DMS153 (cell line): ENCODE results near the gene FOXJ1.

Source experiments
- DNase-seq: peaks from one replicate; lab custom pipeline; 2025; lab: John Stamatoyannopoulos, UW

The FOXJ1 gene

DNA sequence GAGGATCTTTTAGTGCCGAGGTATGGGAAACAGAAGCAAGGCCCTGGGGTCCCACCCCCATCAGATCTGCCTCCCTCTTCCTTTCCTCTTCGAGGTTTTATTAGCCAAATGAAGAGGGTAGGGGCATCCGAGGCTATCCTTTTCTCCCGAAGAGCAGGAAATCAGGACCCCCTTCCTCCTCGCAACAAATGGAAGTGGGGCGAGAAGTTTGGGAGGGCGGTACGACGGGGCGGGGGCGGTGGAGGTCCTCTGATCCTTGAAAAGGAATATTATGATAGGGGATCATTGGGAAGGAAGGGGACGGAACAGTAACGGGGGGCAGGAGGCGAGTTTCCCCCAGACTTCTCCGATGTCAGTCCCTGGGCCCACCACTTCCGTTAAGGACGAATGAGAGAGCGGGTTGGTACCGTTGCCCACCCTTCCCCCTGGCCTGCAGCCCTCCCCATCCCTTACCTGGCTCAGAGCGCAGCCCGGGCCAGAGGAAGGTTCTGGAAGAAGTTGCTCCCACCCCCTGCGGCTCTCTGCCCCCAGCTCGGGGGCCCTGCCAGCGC, 309 bp downstream of the FOXJ1 start:
- no peak for DNase-seq

DNA sequence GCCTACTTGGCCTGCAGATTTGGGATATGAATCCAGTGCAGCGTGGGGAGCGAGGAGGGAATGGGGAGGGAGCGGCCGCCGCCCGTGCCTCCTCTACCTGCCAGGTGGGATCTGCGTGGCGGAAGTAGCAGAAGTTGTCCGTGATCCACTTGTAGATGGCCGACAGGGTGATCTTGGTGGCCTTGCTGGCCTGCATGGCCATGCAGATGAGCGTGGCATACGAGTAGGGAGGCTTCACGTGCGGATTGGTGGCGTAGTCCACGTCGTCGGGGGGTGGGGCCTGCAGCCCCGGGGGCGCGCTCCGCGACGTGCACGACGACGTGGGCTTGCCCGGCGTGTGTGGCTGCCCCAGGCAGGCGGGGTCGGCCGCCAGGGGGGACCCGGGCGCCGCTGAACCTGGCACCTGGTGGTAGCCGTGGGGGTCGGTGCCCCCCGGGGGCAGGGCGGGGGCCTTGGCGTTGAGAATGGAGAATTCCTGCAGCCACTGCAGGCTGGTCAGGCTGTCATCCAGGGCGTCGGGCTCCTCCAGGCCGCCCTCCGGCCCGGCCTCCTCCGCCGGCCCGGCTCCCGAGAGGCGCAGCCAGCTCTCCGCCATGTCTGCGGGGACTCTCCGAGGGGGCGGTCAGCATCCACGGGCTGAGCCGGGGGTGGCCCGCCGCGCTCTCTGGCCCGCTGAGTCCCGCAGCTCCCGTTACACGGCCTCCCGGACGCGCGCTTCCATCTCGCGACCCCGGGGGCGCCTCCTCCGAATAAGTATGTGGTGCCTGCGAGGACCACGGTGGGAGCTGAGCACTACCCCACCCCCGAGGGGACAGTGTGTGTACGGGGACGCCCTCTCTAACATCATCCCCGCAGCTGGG, 1.0 kb downstream of the FOXJ1 start:
- peak; percentile 68 for DNase-seq

DNA sequence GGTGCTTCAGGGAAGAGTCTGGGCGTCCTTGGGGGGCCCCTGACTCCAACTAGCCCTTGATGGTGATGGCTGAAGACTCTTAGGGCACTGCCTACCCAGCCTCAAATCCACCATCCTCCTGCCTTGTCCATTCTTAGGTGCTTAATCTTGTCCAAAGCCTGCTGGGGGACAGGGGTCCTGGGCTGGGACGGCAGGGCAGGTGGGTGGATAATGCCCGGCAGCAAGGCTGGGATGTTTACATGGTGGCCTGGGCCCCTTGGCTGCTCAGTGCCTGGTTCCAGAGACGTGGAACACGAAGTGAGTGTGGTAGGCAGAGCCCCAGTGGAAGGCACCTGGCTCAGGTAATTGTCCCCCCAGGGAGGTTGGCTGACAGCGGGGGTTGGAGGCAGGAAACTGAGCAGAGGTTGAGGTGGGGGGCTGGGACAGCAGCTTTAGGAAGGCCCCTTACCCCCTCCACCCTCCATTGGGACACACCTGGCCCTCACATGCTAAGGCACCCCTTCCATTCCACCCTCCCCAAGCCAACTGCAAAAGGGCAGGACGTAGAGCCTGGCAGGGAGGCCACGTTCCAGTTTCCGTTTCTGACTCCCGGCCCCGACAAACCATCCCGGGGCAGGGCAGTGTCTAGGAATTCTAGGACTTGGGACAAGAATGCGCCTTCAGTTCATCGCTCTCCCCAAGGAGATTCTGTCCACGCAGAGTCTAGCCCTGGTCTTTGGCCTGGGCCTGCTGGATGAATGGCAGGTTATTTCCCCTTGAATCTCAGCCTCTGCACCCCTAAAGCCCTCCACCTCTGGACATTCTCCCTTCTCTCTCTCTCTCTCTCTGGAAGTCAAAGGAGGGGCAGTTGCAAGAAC, 1.9 kb downstream of the FOXJ1 start:
- DNase-seq, result no peak

DNA sequence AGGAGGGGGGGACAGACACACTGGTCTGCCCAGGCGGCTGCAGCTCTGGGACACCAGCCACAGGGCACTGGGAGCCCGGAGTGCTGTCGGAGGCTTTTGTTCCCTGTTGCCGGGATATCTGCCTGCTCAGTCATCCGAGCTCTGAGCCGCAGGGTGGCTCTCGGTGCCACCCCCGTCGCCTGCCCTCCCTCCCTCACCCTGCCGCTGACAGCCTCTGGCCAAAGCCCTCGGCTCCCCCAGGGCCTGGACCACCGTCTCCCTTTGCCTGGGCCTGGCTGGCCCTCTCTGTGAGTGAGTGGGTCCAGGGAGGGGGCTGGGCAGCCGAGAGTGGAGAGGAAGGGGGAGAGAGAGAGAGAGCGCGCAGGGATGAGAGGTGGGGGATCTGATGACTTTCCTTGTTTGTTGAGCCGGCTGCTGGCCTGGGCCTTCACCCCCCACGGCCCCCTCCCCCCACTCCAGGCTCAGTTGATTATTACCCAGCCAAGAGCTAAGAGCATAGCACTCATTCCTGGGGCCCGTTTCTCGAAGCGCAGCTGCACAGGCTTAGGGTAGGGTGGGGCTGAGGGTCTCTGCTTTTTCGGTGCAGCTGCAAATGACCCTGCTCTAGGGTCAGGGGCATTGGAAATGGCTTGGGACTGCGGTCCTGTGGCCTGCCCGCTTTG, 2.7 kb downstream of the FOXJ1 start:
- no peak for DNase-seq

DNA sequence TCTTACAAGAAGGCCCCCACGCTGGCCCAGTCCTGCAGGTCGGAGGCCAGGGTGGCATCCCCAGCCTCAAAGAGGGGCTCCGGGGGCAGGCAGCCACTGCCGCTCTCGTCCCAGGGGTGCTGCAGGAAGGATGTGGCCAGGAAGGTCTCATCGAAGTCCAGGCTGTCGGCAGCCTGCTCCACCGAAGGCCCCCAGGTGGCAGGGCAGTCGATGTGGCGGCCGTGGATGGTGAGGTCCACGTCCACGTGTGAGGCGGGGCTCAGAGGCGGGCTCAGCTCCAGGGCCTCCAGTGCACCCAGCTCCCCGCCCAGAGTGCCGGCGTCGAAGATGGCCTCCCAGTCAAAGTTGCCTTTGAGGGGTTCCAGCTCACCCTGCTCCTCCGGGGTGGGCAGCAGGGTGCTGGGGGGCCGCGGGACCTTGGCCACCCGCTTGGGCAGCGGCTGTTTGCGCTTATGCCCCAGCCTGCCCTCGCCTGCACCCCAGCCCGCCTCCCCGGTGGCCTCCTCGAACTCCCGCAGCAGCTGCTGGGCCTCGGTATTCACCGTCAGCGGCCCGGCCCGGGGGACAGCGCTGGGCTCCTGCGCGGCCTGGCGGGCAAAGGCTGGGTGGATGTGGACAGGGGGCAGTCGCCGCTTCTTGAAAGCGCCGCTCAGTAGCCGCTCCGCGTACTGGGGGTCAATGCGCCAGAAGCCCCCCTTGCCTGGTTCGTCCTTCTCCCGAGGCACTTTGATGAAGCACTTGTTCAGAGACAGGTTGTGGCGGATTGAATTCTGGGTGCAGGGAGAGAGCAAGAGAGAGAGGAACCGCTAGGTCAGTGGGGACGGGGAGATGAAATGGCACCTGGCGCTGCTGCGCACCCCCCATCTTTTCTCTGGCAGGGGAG, 3.5 kb downstream of the FOXJ1 start:
- DNase-seq, result no peak

DNA sequence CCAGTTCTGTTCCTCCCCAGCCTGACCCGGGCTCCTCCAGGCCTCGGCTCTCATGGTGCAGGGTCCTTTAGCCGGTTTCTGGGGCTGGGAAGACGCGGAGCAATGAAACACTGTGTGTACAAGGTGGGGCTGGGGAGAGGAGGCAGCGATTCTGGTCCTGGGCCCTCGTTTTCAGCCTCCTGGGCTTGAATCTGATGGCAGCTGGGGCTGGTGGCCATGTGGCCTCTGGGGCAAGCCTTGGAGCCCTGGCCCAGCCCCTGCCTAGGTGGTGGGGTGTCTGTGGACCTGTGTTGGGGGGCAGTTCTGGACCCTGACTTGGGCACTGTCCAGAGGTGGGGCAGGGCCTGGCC, 4.1 kb downstream of the FOXJ1 start:
- no peak for DNase-seq

DNA sequence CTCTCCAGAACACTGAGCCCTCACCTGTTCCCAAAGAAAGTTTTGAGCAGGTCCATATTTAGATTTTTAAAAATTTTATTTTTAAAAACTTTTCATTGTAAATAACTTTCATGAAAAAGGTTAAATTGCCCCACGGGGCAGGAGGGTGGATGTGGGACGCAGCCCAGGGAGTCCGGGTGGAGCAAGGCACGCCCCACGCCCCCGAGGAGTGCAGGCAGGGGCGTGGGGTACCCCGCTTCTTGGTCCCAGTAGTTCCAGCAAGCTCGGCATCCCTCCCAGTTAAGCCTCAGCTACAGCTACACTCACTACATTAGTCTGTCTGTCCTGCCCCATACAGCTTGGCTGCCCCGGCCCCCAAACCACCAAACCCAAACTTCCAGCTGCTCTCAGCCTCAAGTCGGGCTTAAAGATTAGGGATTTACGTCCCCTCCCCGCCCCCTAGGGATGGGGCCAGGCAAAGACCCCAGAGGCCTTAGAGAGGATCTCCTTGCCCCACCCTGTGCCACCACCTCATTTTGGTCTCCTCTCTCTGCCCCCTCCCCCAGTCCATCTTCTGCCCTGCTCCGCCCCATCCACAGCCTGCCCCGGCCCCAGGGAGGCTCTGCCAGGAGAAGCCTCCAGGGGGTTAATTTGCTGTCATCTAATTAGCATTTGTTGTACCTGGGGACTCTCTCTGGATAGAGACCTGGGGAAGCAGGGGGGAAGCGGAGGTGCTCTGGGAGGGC, 4.6 kb downstream of the FOXJ1 start:
- no peak for DNase-seq

DNA sequence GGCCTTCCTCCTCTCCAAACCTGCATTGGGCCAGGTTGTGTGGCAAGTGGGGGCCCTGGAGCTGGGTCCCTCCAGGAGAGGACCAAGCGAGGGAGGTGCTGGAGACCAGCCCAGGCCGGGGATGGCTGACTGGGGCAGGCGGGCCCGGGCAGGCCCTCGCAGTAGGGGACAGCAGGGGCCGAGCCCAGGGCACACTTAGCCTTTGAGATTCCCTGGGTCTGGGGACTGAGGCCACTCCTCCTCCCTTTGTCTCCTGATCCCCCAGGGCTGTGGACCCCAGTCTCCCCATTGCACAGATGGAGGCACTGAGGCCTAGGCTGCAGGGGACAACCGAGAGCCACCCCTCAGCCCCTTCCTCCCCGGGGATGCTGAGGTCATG, 5.2 kb downstream of the FOXJ1 start:
- DNase-seq, result no peak

DNA sequence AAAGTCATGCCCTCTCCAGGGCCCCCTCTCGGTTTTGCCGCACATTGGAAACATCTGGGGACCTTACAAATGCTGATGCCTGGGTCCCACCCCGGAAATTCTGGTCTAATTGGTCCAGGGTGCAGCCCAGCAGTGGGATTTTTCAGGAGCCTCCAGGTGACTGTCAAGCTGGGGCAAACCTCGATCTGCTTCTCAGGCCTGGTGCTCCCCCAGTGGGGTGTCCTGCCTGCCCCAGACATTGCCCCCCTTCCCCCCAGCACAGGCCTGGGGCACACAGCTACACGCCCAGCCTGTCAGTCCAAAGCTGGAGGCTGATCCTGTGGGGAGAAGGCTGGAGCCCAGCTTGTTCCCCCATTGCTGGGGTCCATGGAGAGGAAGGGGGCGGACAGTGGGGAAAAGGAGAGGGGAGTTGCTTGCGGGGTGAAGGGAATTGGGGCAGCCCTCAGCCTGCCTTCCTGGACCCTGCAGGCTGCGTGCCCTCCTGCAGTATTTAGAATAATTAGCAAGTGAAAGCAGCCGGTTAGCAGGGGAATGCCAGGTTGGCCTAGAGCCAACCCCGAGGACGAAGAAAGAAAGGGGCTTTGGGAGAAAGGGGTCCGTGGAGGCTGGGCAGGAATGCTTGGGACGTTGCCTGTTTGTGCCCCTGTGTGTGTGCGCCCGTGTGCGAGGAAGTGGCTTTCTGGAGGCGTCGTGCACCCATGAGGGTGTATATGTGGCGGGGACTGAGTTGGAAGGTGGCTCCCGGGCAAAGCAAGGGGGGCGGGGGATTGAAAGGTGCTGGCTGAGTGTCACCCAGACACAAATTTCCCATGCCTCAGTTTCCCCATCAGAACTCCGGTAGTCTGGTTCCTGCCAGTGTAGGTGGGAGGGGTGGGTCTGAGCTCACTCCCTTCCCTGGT, 5.9 kb downstream of the FOXJ1 start:
- DNase-seq, result no peak

DNA sequence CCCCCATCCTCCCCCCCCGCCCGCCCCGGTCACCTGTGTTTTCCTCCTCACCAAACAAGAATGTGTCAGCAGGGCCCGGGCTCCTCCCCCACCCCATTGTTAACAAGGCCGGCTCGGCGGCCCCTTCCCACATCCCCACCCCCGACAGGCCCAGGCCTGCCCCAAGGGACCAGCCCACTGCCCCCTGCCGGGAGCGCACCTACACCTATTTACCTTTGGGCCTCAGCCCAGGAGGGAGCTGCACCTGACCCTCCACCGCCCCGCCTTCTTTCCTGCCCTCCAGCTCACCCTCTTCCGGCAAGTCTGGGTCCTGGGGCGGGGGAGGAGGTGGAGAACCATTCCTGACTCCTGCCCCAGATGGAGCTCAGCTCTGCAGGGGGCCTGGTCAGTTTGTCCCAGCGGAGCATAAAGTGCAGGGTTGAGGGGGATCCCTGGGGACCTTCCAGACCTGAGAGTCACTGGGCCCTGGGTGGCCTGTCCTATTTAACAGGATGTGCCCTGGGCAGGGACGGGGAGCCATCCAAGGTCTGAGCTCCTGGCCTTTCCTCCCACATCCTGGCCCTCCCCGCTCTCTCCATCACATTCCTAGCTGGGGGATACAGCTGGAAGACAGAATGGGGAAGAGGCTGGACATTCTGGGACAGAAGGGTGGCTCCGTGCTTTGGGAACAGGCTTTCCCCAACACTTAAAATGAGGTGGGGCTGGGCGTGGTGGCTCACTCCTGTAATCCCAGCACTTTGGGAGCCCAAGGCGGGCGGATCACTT, 8.3 kb downstream of the FOXJ1 start:
- DNase-seq, result peak; percentile 93

DNA sequence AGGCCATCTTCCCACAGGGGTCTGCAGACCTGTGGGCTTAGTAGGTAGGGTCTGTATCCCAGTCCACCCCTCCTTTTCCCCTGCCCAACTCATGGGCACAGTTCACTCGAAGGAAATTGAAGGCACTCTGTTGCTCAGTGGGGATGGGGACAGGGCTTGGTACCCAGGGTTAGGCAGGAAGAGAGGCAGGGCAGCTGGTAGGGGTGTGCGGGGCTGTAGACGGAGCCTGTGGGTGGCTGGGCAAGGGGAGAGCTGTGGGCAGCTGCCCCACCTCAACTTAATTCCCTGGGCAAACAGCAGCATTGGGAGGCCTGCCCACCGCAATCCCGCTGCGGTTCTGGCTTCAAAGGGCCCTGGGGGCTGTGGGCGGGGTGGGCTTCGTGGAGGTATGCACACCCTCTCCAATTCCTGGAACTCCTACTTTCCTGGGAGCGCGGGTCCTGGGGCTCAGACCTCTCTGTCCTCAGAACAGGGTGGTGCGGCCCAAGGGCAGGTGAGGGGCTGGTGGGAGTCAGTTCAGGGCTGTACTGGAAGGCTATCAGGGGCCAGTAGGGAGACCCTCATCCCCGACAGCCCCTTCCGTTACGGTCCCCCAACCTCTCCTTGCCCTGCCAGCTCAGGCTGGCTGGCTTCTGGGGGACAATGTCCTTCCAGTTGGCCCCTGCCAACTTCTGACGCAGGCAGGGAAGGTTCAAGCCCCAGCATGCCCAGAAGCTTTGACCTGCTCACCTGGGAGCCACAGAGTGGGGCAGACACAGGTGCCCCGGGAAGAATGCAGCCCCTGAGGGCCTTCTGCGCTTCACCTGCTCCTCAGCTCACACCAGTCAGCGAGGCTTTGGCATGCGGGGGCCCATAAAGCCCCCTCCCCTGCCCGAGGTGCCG, 9.1 kb downstream of the FOXJ1 start:
- peak; percentile 90 for DNase-seq

DNA sequence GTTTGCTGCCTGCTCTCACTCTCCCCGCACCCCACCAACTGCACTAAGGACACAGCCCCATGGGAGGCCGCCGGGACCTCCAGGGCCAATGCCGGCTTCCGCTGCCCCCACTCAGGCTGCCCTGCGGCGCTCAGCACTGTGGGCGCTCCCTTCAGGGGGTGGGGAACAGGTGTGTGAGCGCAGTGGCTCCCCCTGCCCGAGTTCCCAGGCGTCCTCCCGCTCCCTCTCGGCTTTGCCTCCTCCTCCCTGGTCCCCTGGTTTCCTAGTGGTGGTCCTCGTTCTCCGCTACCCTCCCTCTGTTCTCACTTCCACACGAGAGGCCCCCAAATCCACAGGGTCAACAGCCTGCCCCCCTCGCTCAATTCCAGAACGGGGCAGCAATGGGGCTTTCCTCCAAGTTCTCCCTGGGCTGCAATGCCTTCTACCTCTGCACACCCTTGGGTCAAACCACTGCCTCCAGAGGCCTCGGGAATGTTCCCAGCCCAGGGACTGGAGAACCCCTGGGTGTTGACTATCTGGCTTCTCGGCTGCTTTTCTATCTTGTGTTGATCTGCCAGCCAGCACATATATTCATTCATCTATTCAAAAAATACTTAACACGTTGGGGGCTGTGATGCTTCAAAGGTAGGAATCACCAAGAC, 9.9 kb downstream of the FOXJ1 start:
- DNase-seq, result no peak

DNA sequence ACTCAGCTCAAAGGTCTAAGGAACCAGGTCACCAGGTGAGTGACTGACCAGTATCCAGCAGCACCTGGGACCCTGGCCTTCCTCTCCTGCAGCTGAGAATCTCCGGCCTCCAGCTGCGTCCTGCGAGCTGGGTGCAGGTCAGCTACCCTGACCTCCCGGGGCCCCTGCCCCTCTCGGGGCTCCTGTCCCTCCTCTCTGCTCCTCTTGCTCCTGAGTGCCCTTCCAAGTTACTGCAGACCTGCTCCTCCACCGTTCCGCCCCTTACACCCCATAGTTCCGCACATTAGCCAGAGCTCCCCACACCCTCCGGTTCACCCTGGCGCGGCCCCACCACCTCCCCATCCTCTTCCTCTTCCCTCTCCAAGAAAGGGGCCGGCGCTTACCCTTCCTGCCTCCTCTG, 10.6 kb downstream of the FOXJ1 start:
- DNase-seq, result no peak

DNA sequence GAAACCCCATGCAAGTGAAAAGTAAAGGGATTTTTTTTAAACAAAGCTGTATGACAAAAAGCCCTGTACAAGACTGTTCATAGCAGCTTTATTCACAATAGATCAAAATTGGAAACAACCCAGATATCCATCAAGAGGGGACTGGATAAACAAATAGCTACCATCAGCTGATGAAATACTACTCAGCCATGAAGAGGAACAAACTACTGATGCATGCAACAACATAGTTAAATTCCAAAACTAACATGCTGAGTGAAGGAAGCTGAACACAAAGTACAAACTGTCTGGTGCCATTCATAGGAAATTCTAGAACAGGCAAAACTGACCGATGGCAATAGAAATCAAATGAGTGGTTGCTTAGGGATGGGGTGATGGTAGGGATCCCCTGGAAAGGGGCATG, 15.1 kb downstream of the FOXJ1 start:
- no peak for DNase-seq

DNA sequence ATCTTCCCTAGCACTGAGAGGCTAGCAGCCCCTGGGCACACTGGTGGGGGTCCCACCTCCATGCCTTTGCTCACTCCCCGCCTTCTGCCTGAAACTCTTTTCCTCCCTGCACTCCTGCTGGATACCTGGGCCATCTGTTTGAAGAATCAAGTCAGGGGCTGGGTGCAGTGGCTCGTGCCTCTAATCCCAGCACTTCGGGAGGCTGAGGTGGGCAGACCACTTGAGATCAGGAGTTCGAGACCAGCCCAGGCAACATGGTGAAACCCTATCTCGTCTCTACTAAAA, 15.7 kb downstream of the FOXJ1 start:
- DNase-seq, result no peak

DNA sequence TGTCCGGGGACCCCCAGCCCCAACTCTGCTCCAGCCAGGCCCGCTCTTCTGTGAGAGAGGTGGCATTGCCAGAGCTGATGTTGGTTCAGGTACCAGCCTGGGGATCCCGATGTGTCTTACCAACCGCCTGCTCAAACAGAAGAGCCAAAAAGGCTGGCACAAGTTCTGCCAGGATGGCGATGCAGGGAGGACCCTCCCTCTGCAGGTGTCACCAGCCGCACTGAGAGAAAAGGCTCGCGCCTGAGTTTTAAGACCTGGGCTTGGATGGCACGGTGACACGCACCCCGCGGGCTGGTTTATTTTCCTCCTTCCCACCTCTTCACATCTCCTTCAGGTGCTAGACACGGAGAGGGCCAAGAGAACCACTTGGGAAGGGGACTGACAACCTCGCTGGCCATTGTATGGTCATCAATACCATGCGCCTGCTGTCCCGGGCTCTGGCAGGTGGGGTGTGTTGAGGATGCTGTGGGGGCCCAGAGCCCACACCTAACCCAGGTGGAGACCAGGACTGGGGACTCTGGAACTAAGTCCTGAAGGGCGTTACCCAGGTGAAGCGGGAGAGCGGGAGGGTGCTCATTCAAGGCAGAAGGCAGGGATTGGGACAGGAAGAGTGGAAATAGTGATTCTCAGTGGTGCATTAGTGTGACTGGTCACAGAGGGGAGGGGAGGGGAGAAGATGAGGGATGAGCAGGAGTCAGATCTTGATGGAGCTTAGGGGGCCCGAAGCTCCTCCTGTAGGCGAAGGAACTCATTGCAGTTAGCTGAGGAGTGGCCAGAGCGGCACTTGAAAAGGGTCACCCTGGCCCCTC, 16.3 kb downstream of the FOXJ1 start:
- no peak for DNase-seq
